Epidermal melanocyte (primary cell): ENCODE results near the gene KLF16.

Experiments
- DNase-seq: peaks from one replicate; pipeline ENCODE4 v3.0.0; 2011; ENCODE audit warnings: low spot score; ENCODE audit not compliant: insufficient read length

Gene KLF16

DNA sequence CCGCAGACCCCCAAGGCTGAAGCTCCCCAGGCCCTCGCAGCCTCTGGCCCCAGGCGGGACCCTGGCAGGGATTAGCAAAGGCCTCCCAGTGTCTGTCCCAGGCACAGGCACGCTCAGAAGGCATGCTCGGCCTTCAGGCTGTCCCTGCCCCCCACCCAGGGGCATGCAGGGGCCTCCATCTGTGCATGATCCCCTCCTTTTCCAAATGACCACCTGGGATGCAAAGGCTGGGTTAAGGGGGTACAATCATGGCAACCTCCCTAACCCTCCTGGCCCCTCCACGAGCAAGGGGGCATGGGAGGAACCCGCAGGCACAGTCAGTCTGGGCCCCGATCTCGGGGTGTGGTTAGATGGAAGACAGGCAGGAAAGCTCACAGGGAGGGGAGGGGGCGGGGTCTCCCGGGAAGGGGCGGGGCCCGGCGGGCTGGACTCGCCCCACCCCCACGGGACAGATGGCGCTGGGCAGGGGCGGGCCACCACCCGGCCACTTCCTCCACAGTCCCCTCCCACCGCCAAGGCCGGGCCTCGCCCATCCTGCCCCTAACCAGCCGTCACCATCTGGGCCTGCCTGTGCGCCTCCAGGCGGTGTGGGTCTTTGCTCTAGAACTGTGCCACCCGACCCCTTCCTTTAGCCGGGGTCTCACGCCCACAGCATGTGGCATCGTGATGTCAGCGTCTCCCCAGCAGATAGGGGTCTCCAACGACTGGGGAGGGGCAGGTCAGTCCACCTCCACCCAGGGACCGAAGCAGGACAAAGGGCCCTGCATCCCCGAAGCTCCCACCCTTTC is 8.1 kb downstream of the KLF16 start:
- DNase-seq = peak; percentile 99

- DNase-seq = no peak
These were observed 8.8 kb downstream of the KLF16 start for GRCh38 chr19:1854542-1855039.

GRCh38 chr19:1854039-1854541 is 9.3 kb downstream of the KLF16 start:
- no peak for DNase-seq

DNA sequence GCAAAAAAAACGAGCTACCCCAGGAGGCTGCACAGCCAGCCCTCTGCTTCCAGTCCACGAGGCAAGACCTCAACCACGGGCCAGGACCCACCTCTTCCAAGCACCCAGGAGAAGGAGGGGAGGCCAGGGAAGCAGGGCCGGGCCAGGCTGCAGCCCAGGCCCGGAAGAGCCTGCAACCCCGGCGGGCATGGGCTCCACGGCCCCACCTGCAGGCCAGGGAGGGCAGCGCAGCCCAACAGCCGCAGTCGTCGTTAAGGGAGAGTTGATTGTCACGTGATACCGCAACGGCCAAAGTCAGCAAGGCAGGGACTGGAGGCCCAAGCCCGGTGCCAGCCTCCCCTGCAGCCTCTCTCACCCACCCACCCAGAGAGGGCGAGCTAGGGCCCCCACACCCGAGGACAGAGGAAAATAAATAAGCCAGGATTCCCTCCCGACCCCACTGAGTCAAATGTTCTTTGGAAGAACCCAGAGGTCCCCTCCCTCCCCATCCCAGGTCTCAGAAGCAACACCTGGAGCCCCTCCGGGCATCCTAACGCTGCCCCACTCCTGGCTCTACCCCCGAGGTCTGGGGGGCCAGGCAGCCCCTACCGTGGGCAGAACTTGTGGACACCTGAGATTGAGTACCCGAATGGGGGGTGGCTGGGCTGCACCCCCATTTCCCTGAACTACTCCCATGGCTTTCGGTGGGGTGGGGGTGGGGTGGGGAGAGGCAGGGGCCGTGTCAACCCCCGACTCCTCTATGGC is 9.9 kb downstream of the KLF16 start:
- peak; percentile 94 for DNase-seq

- DNase-seq = no peak
These were observed 10.7 kb downstream of the KLF16 start for GRCh38 chr19:1852581-1853128.

DNA sequence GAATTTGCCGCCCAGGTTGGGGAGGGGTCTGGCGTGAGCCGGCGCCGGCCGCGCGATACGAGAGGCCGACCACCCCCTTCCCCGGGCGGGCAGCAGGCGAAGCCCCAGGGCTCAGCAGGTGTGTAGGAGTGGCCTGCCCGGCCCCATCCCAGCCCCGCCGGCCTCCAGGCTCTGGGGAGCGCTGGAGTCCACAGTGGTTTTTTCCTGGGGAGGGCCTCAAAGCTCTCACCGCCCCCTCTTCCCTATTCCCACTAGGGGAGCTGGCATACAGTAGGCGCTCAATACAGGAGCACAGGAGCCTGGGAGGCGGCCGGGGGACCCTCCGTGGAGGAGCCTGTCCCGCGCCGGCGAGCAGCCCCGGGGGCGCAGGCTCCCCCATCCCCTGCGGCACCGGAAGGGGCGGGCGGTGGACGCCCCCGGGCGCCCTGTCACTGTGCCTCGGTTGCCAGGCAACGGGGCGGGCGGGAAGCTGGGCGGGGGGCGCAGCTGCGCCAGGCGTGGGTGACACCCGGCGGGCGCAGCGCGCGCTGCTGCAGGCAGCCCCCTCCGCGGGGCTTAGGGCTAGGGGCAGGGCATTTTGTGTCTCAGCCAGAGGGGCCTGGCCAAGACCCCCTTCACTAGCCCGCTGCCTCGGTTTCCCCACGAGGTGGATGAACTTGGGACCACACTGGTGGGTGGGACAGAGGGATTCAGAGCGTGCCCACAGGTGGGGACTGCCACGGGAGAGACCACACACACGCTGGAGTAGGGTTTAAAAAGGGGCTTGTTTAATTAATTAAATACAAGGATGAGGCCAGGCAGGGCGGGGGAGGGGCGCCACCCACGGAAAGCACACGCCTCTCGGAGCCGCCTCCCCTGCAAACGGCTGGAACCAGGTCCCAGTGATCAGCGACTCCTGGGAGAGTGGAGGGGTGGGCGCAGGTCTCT is 11.5 kb downstream of the KLF16 start:
- no peak for DNase-seq

GRCh38 chr19:1850809-1851653 is 12.3 kb downstream of the KLF16 start:
- DNase-seq = no peak

- no peak for DNase-seq
These were observed 13.4 kb downstream of the KLF16 start for GRCh38 chr19:1849886-1850398.

- DNase-seq = no peak
These were observed 14.3 kb downstream of the KLF16 start for GRCh38 chr19:1849132-1849474.

DNA sequence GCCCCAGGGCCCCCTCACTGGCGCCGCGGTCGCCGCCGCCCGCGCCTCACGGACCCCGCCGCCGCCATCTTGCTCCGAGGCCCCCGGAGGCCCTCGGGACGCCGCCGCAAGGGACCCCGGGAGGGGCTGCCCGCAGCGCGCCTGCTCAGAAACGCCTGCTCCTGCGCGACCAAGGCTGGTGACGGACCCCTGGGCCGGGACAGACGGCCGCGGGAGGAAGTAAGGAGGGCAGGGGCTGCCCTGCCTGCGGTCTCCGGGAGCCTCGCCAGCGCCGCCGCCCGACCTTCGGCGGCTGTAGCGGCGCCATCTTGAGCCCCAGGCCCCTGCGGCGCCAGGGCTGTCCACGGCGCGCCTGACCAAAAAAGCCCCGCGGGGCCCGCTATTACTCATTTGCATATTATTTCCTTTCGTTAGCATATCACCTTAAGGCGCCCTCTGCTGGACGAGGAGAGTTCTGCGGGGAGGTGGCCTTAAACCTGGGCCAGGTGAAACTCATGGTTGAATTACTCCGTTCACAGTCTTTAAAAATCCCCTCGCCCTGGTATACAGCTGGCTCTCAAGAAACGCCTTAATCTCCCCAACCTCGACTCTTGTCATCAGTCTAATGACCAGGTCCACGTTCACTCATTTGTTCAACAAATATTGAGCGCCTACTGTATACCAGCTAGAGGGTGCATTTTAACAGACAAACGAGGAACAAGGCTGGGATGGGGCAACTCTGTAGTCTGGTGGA is 14.8 kb downstream of the KLF16 start, which contains the start of gene REXO1:
Gene REXO1, minus strand, starts transcription at position 85 of the 733 bp plus-strand sequence. CDS start 125 bp downstream, outside the sequence.
- DNase-seq = peak; percentile 92

DNA sequence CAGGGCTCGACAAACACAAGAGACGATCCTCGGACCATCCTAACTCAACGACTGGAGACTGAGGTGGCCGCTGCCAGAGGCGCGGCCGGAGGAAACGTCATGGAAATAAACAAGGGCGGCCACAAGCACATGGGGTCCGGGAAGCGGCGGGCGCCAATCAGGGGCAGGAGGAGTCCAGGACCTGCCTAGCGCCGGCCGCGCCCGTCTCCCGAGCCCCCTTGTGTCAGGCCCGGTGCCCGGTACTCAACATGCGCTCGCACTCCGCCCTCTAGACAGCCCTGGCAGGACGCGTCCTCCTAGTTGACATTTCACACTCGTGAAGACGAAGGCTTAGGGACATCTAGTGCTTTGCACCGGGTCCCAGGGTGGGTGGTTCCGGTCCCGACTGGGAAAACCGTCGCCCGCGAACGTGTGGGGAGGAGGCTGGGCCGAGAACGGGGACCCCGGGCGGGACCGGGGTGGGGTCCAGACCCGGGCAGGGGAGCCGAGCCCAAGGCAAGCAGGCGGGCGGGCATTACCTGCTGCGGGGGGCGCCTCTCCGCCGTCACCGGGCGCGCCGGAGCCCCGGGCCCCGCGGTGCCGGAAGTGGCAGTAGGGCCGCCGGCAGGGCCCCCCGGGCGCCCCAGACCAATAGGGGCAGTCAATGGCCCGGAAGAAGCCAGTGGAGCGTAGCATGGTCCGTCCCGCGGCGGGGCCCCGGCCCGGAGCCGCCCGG is 15.5 kb downstream of the KLF16 start:
- no peak for DNase-seq

- no peak for DNase-seq
These were observed 16.1 kb downstream of the KLF16 start for GRCh38 chr19:1847348-1847683.

DNA sequence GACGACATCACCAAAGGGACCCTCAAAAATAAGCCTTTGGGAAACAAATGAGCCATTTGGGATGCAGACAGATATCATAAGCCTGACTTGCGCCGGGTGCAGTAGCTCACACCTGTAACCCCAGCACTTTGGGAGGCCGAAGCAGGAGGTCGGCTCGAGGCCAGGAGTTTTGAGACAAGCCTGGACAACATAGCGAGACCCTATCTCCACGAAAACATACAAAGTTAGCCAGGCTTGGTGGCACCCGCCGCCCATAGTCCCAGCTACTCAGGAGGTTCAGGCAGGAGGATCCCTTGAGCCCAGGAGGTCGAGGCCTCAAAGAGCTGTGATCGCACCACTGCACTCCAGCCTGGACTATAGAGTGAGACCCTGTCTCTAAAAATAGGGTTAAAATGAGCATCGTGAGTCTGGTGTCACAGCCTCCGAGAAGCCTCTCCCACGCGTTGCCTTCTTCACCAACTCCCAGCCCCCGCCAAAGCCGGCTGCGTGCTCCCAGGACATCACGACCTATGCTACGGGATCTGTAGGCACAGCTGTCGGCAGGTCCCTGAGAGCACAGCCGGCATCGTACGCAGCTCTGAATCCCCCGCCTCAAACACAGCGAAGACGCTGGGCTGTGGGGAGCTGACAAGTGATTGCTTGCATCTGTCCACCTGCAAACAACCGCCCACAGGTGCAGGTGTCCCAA is 16.7 kb downstream of the KLF16 start:
- no peak for DNase-seq

DNA sequence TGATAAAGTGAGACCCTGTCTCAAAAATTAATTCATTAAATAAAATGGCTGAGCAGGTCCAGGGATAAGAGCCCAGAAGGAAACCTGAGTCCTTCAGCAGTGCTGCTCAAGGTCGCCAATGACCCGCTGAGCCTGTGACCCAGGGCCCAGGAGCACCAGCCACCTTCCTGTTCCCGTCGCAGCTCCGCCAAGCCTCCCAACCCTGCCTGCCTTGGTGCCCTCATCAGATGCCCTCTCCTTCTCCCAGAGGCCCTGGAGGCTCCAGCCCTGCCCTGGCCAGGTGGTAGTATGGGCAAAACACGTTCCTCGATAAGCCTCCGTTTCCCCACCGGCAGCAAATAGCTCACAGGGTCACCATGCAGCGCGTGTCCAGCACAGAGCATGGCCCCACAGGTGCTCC is 17.7 kb downstream of the KLF16 start:
- DNase-seq = no peak

DNA sequence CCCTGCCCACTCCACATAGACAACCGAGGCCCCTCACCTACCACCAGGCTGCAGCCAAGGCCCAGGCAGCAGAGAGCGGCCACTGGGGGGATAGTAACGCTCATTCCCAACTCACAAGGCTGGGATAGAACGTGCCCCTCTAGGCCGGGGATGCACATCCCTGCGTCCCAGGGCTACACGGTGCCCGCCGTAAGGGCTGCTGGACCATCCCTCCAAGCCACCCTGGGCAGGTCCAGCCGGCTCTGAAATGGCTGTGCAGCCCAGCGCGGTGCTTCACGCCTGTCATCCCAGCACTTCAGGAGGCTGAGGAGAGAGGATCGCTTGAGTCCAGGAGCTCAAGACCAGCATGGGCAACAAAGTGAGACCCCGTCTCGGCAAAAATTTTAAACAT is 18.3 kb downstream of the KLF16 start:
- no peak for DNase-seq

GRCh38 chr19:1844513-1845124 is 18.8 kb downstream of the KLF16 start:
- no peak for DNase-seq

DNA sequence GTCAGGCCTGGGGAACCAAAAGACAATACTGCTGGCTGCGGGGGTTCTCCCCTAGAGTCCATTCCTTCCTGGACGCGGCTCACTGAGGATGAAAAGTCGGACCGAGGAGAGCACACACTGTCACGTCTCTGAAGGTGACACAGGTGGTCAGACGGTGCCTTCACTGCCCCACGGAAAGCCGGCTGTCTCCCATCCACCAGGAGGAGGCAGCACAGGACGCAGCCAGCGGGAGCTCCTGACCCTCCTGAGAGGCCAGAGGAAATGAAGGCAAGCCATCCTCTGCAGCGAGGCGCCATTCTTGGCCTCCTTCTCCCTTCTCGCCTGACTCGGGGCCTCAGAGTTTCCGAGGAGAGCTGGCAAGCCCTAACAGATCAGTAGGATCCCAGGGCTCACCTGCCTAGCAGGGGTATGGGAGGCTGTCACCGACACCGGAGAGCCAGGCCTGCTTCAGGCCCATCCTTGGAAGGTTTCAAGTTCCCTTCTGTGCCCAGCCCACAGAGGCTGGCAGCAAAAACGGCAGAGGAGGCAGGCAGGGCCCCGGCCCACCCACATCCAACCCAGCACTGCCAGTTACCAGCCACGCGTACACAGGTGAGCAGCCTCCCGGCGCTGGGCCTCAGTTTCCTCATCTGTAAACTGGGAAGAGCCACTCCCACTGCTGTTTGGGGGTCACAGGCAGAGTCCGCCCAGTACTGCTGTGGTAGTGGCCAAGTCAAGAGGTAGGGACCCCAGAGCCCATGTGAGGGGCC is 19.6 kb downstream of the KLF16 start:
- DNase-seq = no peak
